ENCODE results near the gene SFT2D1.

The SFT2D1 gene

GRCh38 chr6:166331503-166332415, 10.6 kb downstream of the SFT2D1 start:
- DNase-seq = no peak

- DNase-seq = no peak
Measured at GRCh38 chr6:166330612-166331011, 11.7 kb downstream of the SFT2D1 start.

GRCh38 chr6:166325383-166326042, 16.8 kb downstream of the SFT2D1 start:
- no peak for DNase-seq

GRCh38 chr6:166323395-166323794, 18.9 kb downstream of the SFT2D1 start:
- no peak for DNase-seq

- DNase-seq = no peak
Measured at GRCh38 chr6:166318649-166319600, 23.4 kb downstream of the SFT2D1 start.

GRCh38 chr6:166318227-166318626, 24.1 kb downstream of the SFT2D1 start:
- DNase-seq = no peak

GRCh38 chr6:166317261-166318212, 24.8 kb downstream of the SFT2D1 start:
- DNase-seq = no peak

- no peak for DNase-seq
Measured at GRCh38 chr6:166315436-166315835, 26.9 kb downstream of the SFT2D1 start.

GRCh38 chr6:166314454-166314853, 27.9 kb downstream of the SFT2D1 start:
- no peak for DNase-seq

GRCh38 chr6:166313255-166314070, 28.9 kb downstream of the SFT2D1 start:
- DNase-seq = no peak

- DNase-seq = no peak
Measured at GRCh38 chr6:166312832-166313231, 29.5 kb downstream of the SFT2D1 start.

GRCh38 chr6:166310634-166311033, 31.7 kb downstream of the SFT2D1 start:
- no peak for DNase-seq

- no peak for DNase-seq
Measured at GRCh38 chr6:166309977-166310376, 32.4 kb downstream of the SFT2D1 start.

- no peak for DNase-seq
Measured at GRCh38 chr6:166308769-166309589, 33.4 kb downstream of the SFT2D1 start.

GRCh38 chr6:166308033-166308768, 34.1 kb downstream of the SFT2D1 start, which contains the start of gene PRR18:
TSS of gene PRR18 (minus strand) at chr6:166308392. CDS start at chr6:166308142, 250 bp downstream.
- no peak for DNase-seq

- no peak for DNase-seq
Measured at GRCh38 chr6:166307082-166308032, 35.0 kb downstream of the SFT2D1 start.

- no peak for DNase-seq
Measured at GRCh38 chr6:166306378-166307081, 35.8 kb downstream of the SFT2D1 start.
